ENCODE measurements around the gene TOMM20. TPM values are rescaled to one million over a fixed set of nuclear protein-coding genes. Genes with fewer than 3 reads are reported as not detected.

Gene TOMM20
- total RNA-seq, 1 experiment from 2014 or later = 184 TPM

DNA sequence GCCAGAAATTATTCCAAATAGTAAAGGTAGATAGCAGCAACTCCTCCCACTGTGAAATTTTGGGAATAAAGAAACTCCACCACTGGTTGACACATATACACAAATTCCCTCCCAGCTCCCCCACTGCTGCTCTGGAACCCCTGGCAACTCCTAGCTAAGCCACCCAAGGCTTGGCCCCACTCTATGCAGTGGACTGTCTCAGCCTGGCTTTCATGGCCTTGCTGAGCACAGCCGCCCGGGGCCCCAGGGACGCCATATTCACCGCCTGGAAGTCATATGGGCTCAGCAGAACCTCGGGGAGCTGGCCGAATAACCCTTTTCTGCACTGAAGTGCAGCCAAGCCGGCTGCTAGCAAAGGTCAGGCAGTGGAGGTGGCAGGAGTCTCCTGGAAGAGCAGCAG, 47.8 kb upstream of the TOMM20 start (continued):
- TF ChIP-seq ZNF416 (CRISPR knock-in tag; IDR thresholded peaks at IDR 0.05) (no peak), CREM (CRISPR knock-in tag; IDR thresholded peaks at IDR 0.05) (no peak), HMGXB4 (CRISPR knock-in tag; IDR thresholded peaks at IDR 0.05) (no peak), SP1 (CRISPR knock-in tag; conservative IDR thresholded peaks at IDR 0.05) (no peak)
- TF ChIP-seq, protein P1, sequence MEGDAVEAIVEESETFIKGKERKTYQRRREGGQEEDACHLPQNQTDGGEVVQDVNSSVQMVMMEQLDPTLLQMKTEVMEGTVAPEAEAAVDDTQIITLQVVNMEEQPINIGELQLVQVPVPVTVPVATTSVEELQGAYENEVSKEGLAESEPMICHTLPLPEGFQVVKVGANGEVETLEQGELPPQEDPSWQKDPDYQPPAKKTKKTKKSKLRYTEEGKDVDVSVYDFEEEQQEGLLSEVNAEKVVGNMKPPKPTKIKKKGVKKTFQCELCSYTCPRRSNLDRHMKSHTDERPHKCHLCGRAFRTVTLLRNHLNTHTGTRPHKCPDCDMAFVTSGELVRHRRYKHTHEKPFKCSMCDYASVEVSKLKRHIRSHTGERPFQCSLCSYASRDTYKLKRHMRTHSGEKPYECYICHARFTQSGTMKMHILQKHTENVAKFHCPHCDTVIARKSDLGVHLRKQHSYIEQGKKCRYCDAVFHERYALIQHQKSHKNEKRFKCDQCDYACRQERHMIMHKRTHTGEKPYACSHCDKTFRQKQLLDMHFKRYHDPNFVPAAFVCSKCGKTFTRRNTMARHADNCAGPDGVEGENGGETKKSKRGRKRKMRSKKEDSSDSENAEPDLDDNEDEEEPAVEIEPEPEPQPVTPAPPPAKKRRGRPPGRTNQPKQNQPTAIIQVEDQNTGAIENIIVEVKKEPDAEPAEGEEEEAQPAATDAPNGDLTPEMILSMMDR (IDR thresholded peaks at IDR 0.05) = no peak
- TF ChIP-seq, protein P2, sequence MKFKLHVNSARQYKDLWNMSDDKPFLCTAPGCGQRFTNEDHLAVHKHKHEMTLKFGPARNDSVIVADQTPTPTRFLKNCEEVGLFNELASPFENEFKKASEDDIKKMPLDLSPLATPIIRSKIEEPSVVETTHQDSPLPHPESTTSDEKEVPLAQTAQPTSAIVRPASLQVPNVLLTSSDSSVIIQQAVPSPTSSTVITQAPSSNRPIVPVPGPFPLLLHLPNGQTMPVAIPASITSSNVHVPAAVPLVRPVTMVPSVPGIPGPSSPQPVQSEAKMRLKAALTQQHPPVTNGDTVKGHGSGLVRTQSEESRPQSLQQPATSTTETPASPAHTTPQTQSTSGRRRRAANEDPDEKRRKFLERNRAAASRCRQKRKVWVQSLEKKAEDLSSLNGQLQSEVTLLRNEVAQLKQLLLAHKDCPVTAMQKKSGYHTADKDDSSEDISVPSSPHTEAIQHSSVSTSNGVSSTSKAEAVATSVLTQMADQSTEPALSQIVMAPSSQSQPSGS (CRISPR knock-in tag; IDR thresholded peaks at IDR 0.05; ENCODE audit: borderline replicate concordance, low read depth) = no peak

DNA sequence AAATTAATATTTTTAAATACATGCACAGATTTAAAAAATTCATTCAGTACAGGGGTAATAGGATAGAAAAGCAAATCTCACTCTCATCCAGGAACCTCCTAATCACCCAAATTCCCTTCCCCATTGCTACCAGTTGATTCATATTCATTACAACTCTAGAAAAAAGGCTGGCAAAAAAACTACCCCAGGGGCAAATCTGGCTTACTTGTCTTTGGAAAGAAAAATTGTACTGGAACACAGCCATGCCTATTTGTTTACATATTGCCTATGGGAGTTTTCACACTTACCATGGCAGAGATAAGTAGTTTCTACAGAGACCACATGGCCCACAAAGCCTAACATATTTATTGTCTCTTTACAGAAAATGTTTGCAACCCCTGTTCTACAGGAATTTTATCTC, 41.3 kb upstream of the TOMM20 start:
- DNase-seq (ENCODE audit: low spot score) (no peak), ATAC-seq (no peak)
- Mint-ChIP-seq H3K4me3 (no peak overlapping the region), H3K27me3 (ENCODE audit: low read depth) (no peaks in the 10 kb centered on the region), H3K27ac (no peak overlapping the region), H3K4me1 (no peaks in the 10 kb centered on the region), H3K9me3 (no peaks in the 10 kb centered on the region), H3K36me3 (peaks cover 43% of the 10 kb centered on the region)
- ChIA-PET POLR2A (no interaction called here), CTCF (interaction anchor here (0.7 kb wide), 1 partner anchor 43 kb away, joined by 6 read pairs; no protein-coding TSS in a partner anchor)
- TF ChIP-seq E2F1 (CRISPR knock-in tag; IDR thresholded peaks at IDR 0.05) = no peak

DNA sequence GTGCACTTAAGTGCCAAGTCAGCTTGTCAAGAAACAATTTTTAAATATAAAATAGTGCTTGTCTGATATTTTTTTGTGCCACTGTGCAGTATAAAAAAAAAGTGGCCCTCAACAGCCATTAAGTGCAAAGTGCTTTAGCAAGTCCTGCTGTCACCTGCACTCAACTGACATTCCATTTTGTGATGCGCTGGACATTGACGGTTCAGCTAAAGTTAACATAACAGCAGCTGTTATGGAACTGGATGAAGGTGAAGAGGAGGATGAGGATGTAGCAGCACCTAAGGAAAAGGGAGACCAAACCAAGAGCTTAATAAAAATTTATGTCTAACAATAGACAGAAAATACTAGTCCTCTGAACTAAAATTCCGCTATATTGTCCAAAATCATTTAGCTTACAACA, 39.7 kb upstream of the TOMM20 start:
- Mint-ChIP-seq H3K4me1 (no peaks in the 10 kb centered on the region), H3K36me3 (peaks cover 29% of the 10 kb centered on the region), H3K4me3 (no peak overlapping the region), H3K9me3 (no peaks in the 10 kb centered on the region), H3K27ac (no peak overlapping the region), H3K27me3 (ENCODE audit: low read depth) (no peaks in the 10 kb centered on the region)
- CTCF ChIA-PET = no interaction called here
- POLR2A ChIA-PET = interaction anchor here (0.6 kb wide), 1 partner anchor 1162 kb away, joined by 3 read pairs; no protein-coding TSS in a partner anchor
- no peak for TF ChIP-seq NFYB (CRISPR knock-in tag; conservative IDR thresholded peaks at IDR 0.05; ENCODE audit: low read depth)
- TF ChIP-seq CDX4 (CRISPR knock-in tag; IDR thresholded peaks at IDR 0.05; ENCODE audit: borderline replicate concordance) = no peak
- no peak for TF ChIP-seq JAZF1 (CRISPR knock-in tag; IDR thresholded peaks at IDR 0.05)
- no peak for TF ChIP-seq NR1H2 (CRISPR knock-in tag; IDR thresholded peaks at IDR 0.05)
- TF ChIP-seq ETV6 (CRISPR knock-in tag; IDR thresholded peaks at IDR 0.05) = no peak
- no peak for TF ChIP-seq ZNF423 (CRISPR knock-in tag; IDR thresholded peaks at IDR 0.05)
- TF ChIP-seq, protein P3, sequence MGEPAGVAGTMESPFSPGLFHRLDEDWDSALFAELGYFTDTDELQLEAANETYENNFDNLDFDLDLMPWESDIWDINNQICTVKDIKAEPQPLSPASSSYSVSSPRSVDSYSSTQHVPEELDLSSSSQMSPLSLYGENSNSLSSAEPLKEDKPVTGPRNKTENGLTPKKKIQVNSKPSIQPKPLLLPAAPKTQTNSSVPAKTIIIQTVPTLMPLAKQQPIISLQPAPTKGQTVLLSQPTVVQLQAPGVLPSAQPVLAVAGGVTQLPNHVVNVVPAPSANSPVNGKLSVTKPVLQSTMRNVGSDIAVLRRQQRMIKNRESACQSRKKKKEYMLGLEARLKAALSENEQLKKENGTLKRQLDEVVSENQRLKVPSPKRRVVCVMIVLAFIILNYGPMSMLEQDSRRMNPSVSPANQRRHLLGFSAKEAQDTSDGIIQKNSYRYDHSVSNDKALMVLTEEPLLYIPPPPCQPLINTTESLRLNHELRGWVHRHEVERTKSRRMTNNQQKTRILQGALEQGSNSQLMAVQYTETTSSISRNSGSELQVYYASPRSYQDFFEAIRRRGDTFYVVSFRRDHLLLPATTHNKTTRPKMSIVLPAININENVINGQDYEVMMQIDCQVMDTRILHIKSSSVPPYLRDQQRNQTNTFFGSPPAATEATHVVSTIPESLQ (CRISPR knock-in tag; IDR thresholded peaks at IDR 0.05) = no peak
- TF ChIP-seq CREM (CRISPR knock-in tag; IDR thresholded peaks at IDR 0.05) = no peak
- TF ChIP-seq ZNF219 (CRISPR knock-in tag; IDR thresholded peaks at IDR 0.05; ENCODE audit: borderline replicate concordance) = no peak
- no peak for TF ChIP-seq ATF3 (CRISPR knock-in tag; conservative IDR thresholded peaks at IDR 0.05)
- no peak for DNase-seq (ENCODE audit: low spot score)
- no peak for ATAC-seq
